ENCODE results near the gene GPRC5B. TPM values are rescaled to one million over a fixed set of nuclear protein-coding genes. Genes with fewer than 3 reads are reported as not detected.

Gene GPRC5B
- total and polyA plus RNA-seq, 2 donors (not counting 1 experiment from before 2014, with no cell fraction given), result 4.3 to 4.5 TPM

DNA sequence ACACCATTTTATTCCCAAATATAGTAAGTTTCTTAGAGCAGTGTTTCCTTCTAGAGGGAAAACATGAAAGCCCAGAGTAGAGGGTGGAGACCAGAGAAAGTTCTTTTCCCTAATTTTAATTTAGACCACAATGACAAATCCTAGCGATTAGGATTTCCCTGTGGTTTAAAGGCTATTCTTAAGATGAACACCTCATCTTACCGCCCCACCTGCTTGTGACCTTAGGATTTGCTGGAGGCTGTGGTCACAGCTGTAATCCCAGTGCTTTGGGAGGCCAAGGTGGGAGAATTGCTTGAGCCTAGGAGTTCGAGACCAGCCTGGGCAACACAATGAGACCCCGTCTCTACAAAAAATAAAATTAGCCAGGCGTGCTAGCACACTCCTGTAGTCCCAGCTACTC is 51.1 kb downstream of the GPRC5B start:
- Histone ChIP-seq H3K4me3 (replicated peaks in 1 of 4; ENCODE audit: control extremely low read depth in 1 of 4, insufficient read depth in 1 of 4, low read depth in 3 of 4, low read length in 4 of 4) (no peak overlapping the region), H3K27ac (ENCODE audit: insufficient read depth, low read length) (no peak overlapping the region), H2AFZ (ENCODE audit: low read length) (no peak overlapping the region), H3K36me3 (ENCODE audit: control insufficient read depth, insufficient read depth, low read length) (no peaks in the 10 kb centered on the region), H3K27me3 (ENCODE audit: control insufficient read depth, insufficient read depth, low read length) (no peaks in the 10 kb centered on the region), H3K79me2 (ENCODE audit: control insufficient read depth, insufficient read depth, low read length) (no peaks in the 10 kb centered on the region), H4K20me1 (ENCODE audit: control insufficient read depth, extremely low read depth, insufficient read depth, low read length) (no peaks in the 10 kb centered on the region), H3K9ac (ENCODE audit: insufficient read depth, low read length) (no peak overlapping the region), H3K9me3 (ENCODE audit: control insufficient read depth, insufficient read depth, low read depth, low read length) (no peaks in the 10 kb centered on the region), H3K4me1 (ENCODE audit: control insufficient read depth, extremely low read depth, insufficient read depth, low read length) (peaks cover 3% of the 10 kb centered on the region), H3K4me2 (ENCODE audit: extremely low read depth, insufficient read depth, low read length) (no peak overlapping the region)
- peak in 1 of 2 donors; percentile 21 for DNase-seq (ENCODE audit: low read depth in 2 of 2)
- TF ChIP-seq, protein P1, sequence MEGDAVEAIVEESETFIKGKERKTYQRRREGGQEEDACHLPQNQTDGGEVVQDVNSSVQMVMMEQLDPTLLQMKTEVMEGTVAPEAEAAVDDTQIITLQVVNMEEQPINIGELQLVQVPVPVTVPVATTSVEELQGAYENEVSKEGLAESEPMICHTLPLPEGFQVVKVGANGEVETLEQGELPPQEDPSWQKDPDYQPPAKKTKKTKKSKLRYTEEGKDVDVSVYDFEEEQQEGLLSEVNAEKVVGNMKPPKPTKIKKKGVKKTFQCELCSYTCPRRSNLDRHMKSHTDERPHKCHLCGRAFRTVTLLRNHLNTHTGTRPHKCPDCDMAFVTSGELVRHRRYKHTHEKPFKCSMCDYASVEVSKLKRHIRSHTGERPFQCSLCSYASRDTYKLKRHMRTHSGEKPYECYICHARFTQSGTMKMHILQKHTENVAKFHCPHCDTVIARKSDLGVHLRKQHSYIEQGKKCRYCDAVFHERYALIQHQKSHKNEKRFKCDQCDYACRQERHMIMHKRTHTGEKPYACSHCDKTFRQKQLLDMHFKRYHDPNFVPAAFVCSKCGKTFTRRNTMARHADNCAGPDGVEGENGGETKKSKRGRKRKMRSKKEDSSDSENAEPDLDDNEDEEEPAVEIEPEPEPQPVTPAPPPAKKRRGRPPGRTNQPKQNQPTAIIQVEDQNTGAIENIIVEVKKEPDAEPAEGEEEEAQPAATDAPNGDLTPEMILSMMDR (conservative IDR thresholded peaks at IDR 0.05 in 1 of 2, IDR thresholded peaks at IDR 0.05 in 1 of 2; ENCODE audit: low read depth in 1 of 2, low read length in 2 of 2), result no peak
- no peak for TF ChIP-seq EZH2 (IDR thresholded peaks at IDR 0.05; ENCODE audit: low read length, missing control alignments)

DNA sequence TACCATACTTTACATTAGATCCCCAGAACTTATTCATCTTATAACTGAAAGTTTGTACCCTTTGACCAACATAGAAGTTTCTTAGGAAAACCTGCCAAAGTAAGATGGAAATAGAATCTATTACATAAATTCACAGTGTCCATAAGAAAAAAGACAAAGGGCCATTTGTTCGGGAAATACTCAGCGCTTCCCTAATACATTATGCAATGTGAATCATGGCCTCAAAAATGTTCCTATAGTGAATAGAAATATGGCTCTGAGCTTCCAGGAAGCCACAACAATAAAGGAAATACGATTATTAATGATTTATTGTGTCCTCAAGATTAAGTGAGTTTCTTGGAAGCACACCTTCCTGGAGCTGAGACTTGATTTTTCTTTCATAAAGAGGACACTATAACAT is 51.5 kb downstream of the GPRC5B start:
- TF ChIP-seq EZH2 (IDR thresholded peaks at IDR 0.05; ENCODE audit: low read length, missing control alignments), result no peak
- TF ChIP-seq, protein P1 (conservative IDR thresholded peaks at IDR 0.05 in 1 of 2, IDR thresholded peaks at IDR 0.05 in 1 of 2; ENCODE audit: low read depth in 1 of 2, low read length in 2 of 2), result no peak
- H3K4me3 ChIP-seq (replicated peaks in 1 of 4; ENCODE audit: control extremely low read depth in 1 of 4, insufficient read depth in 1 of 4, low read depth in 3 of 4, low read length in 4 of 4), result no peak overlapping the region
- no peaks in the 10 kb centered on the region for H3K36me3 ChIP-seq (ENCODE audit: control insufficient read depth, insufficient read depth, low read length)
- H3K4me2 ChIP-seq (ENCODE audit: extremely low read depth, insufficient read depth, low read length), result no peak overlapping the region
- no peak overlapping the region for H3K27ac ChIP-seq (ENCODE audit: insufficient read depth, low read length)
- peaks cover 3% of the 10 kb centered on the region for H3K4me1 ChIP-seq (ENCODE audit: control insufficient read depth, extremely low read depth, insufficient read depth, low read length)
- H2AFZ ChIP-seq (ENCODE audit: low read length), result no peak overlapping the region
- H4K20me1 ChIP-seq (ENCODE audit: control insufficient read depth, extremely low read depth, insufficient read depth, low read length), result no peaks in the 10 kb centered on the region
- DNase-seq (ENCODE audit: low read depth in 2 of 2), result peak in 1 of 2 donors; percentile 46
- H3K79me2 ChIP-seq (ENCODE audit: control insufficient read depth, insufficient read depth, low read length), result no peaks in the 10 kb centered on the region
- H3K9me3 ChIP-seq (ENCODE audit: control insufficient read depth, insufficient read depth, low read depth, low read length), result no peaks in the 10 kb centered on the region
- no peak overlapping the region for H3K9ac ChIP-seq (ENCODE audit: insufficient read depth, low read length)
- H3K27me3 ChIP-seq (ENCODE audit: control insufficient read depth, insufficient read depth, low read length), result no peaks in the 10 kb centered on the region

DNA sequence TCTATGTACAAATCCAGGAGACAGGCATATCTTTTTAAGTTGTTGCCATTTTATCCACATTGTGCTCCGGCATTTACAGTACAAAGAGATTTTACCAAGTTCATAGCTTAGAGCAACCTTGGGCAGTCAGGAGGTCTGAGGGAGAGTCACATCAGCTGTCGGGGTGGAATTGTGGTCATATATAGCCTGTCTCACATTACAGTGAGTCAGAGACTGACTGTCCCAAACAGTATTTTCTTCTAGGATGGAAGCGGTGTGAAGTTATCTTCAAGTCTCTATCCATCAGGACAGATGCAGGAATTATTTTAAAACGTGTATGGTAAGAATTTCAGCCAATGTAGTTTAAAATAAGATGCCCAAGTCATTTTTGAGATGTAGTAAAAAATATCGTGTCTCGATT is 53.0 kb downstream of the GPRC5B start:
- Histone ChIP-seq H3K4me2 (ENCODE audit: extremely low read depth, insufficient read depth, low read length) (no peak overlapping the region), H3K9me3 (ENCODE audit: control insufficient read depth, insufficient read depth, low read depth, low read length) (no peaks in the 10 kb centered on the region), H3K79me2 (ENCODE audit: control insufficient read depth, insufficient read depth, low read length) (no peaks in the 10 kb centered on the region), H3K4me1 (ENCODE audit: control insufficient read depth, extremely low read depth, insufficient read depth, low read length) (peaks cover 3% of the 10 kb centered on the region), H3K27me3 (ENCODE audit: control insufficient read depth, insufficient read depth, low read length) (no peaks in the 10 kb centered on the region), H4K20me1 (ENCODE audit: control insufficient read depth, extremely low read depth, insufficient read depth, low read length) (no peaks in the 10 kb centered on the region), H3K4me3 (replicated peaks in 1 of 4; ENCODE audit: control extremely low read depth in 1 of 4, insufficient read depth in 1 of 4, low read depth in 3 of 4, low read length in 4 of 4) (no peak overlapping the region), H3K27ac (ENCODE audit: insufficient read depth, low read length) (no peak overlapping the region), H3K9ac (ENCODE audit: insufficient read depth, low read length) (no peak overlapping the region), H2AFZ (ENCODE audit: low read length) (no peak overlapping the region), H3K36me3 (ENCODE audit: control insufficient read depth, insufficient read depth, low read length) (no peaks in the 10 kb centered on the region)
- DNase-seq (ENCODE audit: low read depth in 2 of 2), result peak; percentile 74 to 88
- TF ChIP-seq, protein P1 (conservative IDR thresholded peaks at IDR 0.05 in 1 of 2, IDR thresholded peaks at IDR 0.05 in 1 of 2; ENCODE audit: low read depth in 1 of 2, low read length in 2 of 2), result no peak
- TF ChIP-seq EZH2 (IDR thresholded peaks at IDR 0.05; ENCODE audit: low read length, missing control alignments), result no peak
